IMR-90 (cell line): ENCODE data around the gene FAM76B.

Experiments used
- BHLHE40 ChIP-seq: fragments of 150-350 bp; IDR thresholded peaks from 2 replicates; pipeline ENCODE4 v1.6.1; 2016; ENCODE audit warnings: mild to moderate bottlenecking, low read depth, low read length
- CEBPB ChIP-seq: IDR thresholded peaks from 2 replicates; pipeline ENCODE4 v1.6.1; 2012; ENCODE audit warnings: low read depth, low read length, improper control_type of control experiment
- MAFK ChIP-seq: IDR thresholded peaks from 2 replicates; pipeline ENCODE4 v1.6.1; 2012; ENCODE audit warnings: low read depth, low read length, improper control_type of control experiment
- MAZ ChIP-seq: IDR thresholded peaks from 2 replicates; pipeline ENCODE4 v1.6.1; 2012; ENCODE audit warnings: low read depth, mild to moderate bottlenecking, low read length, improper control_type of control experiment, moderate library complexity, borderline replicate concordance
- MXI1 ChIP-seq: IDR thresholded peaks from 2 replicates; pipeline ENCODE4 v1.6.1; 2012; ENCODE audit warnings: low read depth, mild to moderate bottlenecking, low read length, moderate library complexity, borderline replicate concordance
- NFE2L2 ChIP-seq: fragments of 150-350 bp; IDR thresholded peaks from 2 replicates; pipeline ENCODE4 v1.6.1; 2016; ENCODE audit warnings: low read depth, mild to moderate bottlenecking, low read length
- POLR2A ChIP-seq: IDR thresholded peaks from 2 replicates; pipeline ENCODE4 v1.6.1; 2012; ENCODE audit warnings: mild to moderate bottlenecking, low read depth, low read length
- RAD21 ChIP-seq: IDR thresholded peaks from 2 replicates; pipeline ENCODE4 v1.6.1; 2012; ENCODE audit warnings: low read length, improper control_type of control experiment
- RFX5 ChIP-seq: IDR thresholded peaks from 2 replicates; pipeline ENCODE4 v1.8.0; 2012; ENCODE audit warnings: low read depth, mild to moderate bottlenecking, low read length, moderate library complexity
- SMC3 ChIP-seq: fragments of 150-350 bp; IDR thresholded peaks from 2 replicates; pipeline ENCODE4 v1.6.1; 2016; ENCODE audit warnings: low read depth, mild to moderate bottlenecking, antibody characterized with exemption, low read length, moderate library complexity
- TF ChIP-seq, protein P1 (sequence below): conservative IDR thresholded peaks from 2 replicates; pipeline ENCODE4 v1.5.1; 2012; ENCODE audit warnings: mild to moderate bottlenecking, low read depth, low read length, improper control_type of control experiment

DNA sequence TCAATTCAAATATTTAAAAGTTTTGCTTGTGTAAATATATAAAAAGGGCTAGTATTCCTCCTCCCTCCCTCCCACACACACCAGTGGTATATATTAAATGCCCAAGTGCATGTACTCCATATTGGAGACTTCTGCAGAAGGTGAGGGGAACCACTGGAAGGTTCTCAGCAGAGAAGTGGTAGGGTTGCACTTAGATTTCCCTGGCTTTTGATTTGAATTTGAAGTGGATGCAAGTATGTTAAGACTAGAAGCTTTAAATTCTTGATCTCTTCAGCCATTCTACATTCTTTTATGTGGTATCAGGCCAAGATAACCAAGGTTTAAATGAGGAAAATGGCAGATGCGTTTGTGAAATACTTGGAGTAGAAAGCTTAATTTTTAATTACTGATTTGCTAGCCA is 43.8 kb upstream of the FAM76B start:
- TF ChIP-seq, protein P1, sequence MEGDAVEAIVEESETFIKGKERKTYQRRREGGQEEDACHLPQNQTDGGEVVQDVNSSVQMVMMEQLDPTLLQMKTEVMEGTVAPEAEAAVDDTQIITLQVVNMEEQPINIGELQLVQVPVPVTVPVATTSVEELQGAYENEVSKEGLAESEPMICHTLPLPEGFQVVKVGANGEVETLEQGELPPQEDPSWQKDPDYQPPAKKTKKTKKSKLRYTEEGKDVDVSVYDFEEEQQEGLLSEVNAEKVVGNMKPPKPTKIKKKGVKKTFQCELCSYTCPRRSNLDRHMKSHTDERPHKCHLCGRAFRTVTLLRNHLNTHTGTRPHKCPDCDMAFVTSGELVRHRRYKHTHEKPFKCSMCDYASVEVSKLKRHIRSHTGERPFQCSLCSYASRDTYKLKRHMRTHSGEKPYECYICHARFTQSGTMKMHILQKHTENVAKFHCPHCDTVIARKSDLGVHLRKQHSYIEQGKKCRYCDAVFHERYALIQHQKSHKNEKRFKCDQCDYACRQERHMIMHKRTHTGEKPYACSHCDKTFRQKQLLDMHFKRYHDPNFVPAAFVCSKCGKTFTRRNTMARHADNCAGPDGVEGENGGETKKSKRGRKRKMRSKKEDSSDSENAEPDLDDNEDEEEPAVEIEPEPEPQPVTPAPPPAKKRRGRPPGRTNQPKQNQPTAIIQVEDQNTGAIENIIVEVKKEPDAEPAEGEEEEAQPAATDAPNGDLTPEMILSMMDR = no peak
- TF ChIP-seq MXI1 = no peak
- no peak for TF ChIP-seq POLR2A
- TF ChIP-seq RAD21 = no peak
- no peak for TF ChIP-seq RFX5
- TF ChIP-seq MAFK = no peak
- TF ChIP-seq SMC3 = no peak
- TF ChIP-seq MAZ = no peak
- TF ChIP-seq CEBPB = no peak
- no peak for TF ChIP-seq NFE2L2
- TF ChIP-seq BHLHE40 = no peak
